HFFc6 (cell line): ENCODE data around the gene RPS6KA5. TPM values are rescaled to one million over a fixed set of nuclear protein-coding genes. Genes with fewer than 3 reads are reported as not detected.
"Not testable (repeated sequence)": the region's sequence is repeated elsewhere in the genome, so short reads cannot be mapped to it uniquely, and the experiment has no call there.

Source experiments
- DNase-seq: peaks from one replicate; pipeline ENCODE4 v3.0.0-alpha.2; 2018
- H3K27ac Mint-ChIP-seq: 2 replicates; pipeline ENCODE4 v1.8.0; 2020; ENCODE audit warnings: mild to moderate bottlenecking, mixed read lengths
- H3K27me3 Mint-ChIP-seq: 2 replicates; pipeline ENCODE4 v1.8.0; 2021; ENCODE audit warnings: mild to moderate bottlenecking, moderate library complexity, mixed read lengths; ENCODE audit not compliant: insufficient read depth
- H3K36me3 Mint-ChIP-seq: 2 replicates; pipeline ENCODE4 v1.8.0; 2021; ENCODE audit warnings: low read depth, mixed read lengths
- H3K4me1 Mint-ChIP-seq: 2 replicates; pipeline ENCODE4 v1.8.0; 2020; ENCODE audit warnings: low read depth, mixed read lengths
- H3K4me3 Mint-ChIP-seq: 2 replicates; pipeline ENCODE4 v1.8.0; 2020; ENCODE audit warnings: mild to moderate bottlenecking, moderate library complexity, mixed read lengths
- H3K9me3 Mint-ChIP-seq: 2 replicates; pipeline ENCODE4 v1.8.0; 2020; ENCODE audit warnings: mild to moderate bottlenecking, mixed read lengths
- CTCF ChIP-seq: fragments of 200-600 bp; sonication (generic); IDR thresholded peaks from 2 replicates; pipeline ENCODE4 v1.5.0; 2021; ENCODE audit warnings: antibody characterized with exemption, mild to moderate bottlenecking
- total RNA-seq, 6 experiments: library from RNA; stranded (reverse); fragmentation: NEBNext Ultra II Directional; extraction: Animal tissue kit (Norgen Biotek cat#: 25700); gene quantifications; 2 replicates in 1 of 6; 3 replicates in 5 of 6; pipeline ENCODE4 v1.2.3, GENCODE V29; 2021

The RPS6KA5 gene
- total RNA-seq, 6 experiments from 2014 or later: 0.36 to 0.91 (median 0.48) TPM

GRCh38 chr14:90983560-90983959, 76.9 kb downstream of the RPS6KA5 start:
- Mint-ChIP-seq H3K27ac (no peak overlapping the region), H3K9me3 (no peaks in the 10 kb centered on the region), H3K4me1 (no peaks in the 10 kb centered on the region), H3K36me3 (no peaks in the 10 kb centered on the region), H3K4me3 (no peak overlapping the region), H3K27me3 (peaks cover 7% of the 10 kb centered on the region; the same call in 1 of the 2 replicates)
- no peak for DNase-seq
- no peak for TF ChIP-seq CTCF

- no peak overlapping the region for H3K27ac Mint-ChIP-seq
- peaks cover 6% of the 10 kb centered on the region; the same call in 1 of the 2 replicates for H3K27me3 Mint-ChIP-seq
- no peaks in the 10 kb centered on the region for H3K9me3 Mint-ChIP-seq
- no peaks in the 10 kb centered on the region for H3K4me1 Mint-ChIP-seq
- no peak for TF ChIP-seq CTCF
- no peak overlapping the region for H3K4me3 Mint-ChIP-seq
- no peaks in the 10 kb centered on the region for H3K36me3 Mint-ChIP-seq
- no peak for DNase-seq
These were observed 78.8 kb downstream of the RPS6KA5 start for GRCh38 chr14:90981636-90982035.

- not testable (repeated sequence) for H3K4me3 Mint-ChIP-seq, H3K9me3 Mint-ChIP-seq, DNase-seq, H3K27me3 Mint-ChIP-seq, H3K36me3 Mint-ChIP-seq, H3K27ac Mint-ChIP-seq, H3K4me1 Mint-ChIP-seq
These were observed 79.8 kb downstream of the RPS6KA5 start for GRCh38 chr14:90980636-90981035.

- no peak for DNase-seq
- TF ChIP-seq CTCF: no peak
- no peaks in the 10 kb centered on the region for H3K9me3 Mint-ChIP-seq
- H3K4me1 Mint-ChIP-seq: no peaks in the 10 kb centered on the region
- H3K27me3 Mint-ChIP-seq: peaks cover 6% of the 10 kb centered on the region; the same call in 1 of the 2 replicates
- H3K36me3 Mint-ChIP-seq: no peaks in the 10 kb centered on the region
- no peak overlapping the region for H3K27ac Mint-ChIP-seq
- no peak overlapping the region for H3K4me3 Mint-ChIP-seq
These were observed 80.9 kb downstream of the RPS6KA5 start for GRCh38 chr14:90979515-90979914.

GRCh38 chr14:90976101-90976500, 84.3 kb downstream of the RPS6KA5 start:
- TF ChIP-seq CTCF: no peak
- Mint-ChIP-seq H3K27ac (no peak overlapping the region), H3K4me3 (no peak overlapping the region), H3K36me3 (no peaks in the 10 kb centered on the region), H3K9me3 (no peaks in the 10 kb centered on the region), H3K27me3 (peaks cover 6% of the 10 kb centered on the region; the same call in 1 of the 2 replicates), H3K4me1 (no peaks in the 10 kb centered on the region)
- DNase-seq: no peak

- peaks cover 2% of the 10 kb centered on the region for H3K27me3 Mint-ChIP-seq
- H3K9me3 Mint-ChIP-seq: no peaks in the 10 kb centered on the region
- H3K27ac Mint-ChIP-seq: no peak overlapping the region
- no peak for TF ChIP-seq CTCF
- no peaks in the 10 kb centered on the region for H3K36me3 Mint-ChIP-seq
- DNase-seq: no peak
- 0 out of 2 replicates have a peak, but pooled peaks cover 4% of the 10 kb centered on the region for H3K4me1 Mint-ChIP-seq
- H3K4me3 Mint-ChIP-seq: no peak overlapping the region
These were observed 88.8 kb downstream of the RPS6KA5 start for GRCh38 chr14:90971687-90972086.
